ENCODE results near the gene ADAT3.

DNA sequence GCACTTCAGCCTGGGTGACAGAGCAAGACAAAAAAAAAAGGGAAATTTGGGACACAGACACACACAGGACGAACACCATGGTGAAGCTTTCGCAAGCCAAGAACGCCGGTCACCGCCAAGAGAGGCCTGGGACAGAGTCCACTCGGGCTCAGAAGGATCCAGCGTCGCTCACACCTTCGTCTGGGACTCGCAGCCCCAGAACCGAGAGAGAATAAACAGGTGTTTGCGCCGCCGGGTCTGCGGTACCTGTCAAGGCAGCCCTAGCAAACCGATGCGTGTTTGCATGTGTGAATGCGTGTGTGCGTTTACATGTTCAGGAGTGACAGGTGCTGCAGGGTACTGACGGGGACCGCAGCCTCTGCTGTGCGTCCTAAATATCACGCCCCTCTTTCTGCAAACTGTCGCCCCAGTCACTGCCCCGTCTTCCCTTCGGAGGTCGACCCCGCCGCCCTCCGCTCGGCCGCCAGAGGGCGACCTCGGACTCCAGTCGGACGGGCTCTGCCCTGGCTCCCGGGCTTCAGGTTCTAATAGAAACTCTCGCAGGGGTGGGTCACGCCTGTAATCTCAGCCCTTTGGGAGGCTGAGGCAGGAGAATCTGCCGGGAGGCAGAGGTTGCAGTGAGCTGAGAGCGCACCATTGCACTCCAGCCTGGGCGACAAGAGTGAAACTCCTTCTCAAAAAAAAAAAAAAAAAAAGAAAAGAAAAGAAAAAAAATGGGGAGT lies 24.0 kb downstream of the ADAT3 start:
- TF ChIP-seq YY1 (IDR thresholded peaks at IDR 0.05; ENCODE audit: low read depth) (no peak), CTCF (IDR thresholded peaks at IDR 0.05) (peak; percentile 80), USF2 (IDR thresholded peaks at IDR 0.05; ENCODE audit: borderline replicate concordance, low read depth, low read length) (no peak), EP300 (IDR thresholded peaks at IDR 0.05; ENCODE audit: borderline replicate concordance in 1 of 2, low read depth in 1 of 2, low read length in 1 of 2) (no peak), RFX5 (IDR thresholded peaks at IDR 0.05; ENCODE audit: low read length) (no peak), RAD21 (IDR thresholded peaks at IDR 0.05; ENCODE audit: low read length) (peak; percentile 69), SIN3A (IDR thresholded peaks at IDR 0.05; ENCODE audit: borderline replicate concordance, low read depth, low read length) (peak; percentile 37; the same call in 1 of the 2 replicates), PBX3 (IDR thresholded peaks at IDR 0.05) (no peak), FOSL2 (IDR thresholded peaks at IDR 0.05; ENCODE audit: borderline replicate concordance, low read depth) (no peak), POLR2AphosphoS5 (IDR thresholded peaks at IDR 0.05; ENCODE audit: low read depth, low read length) (no peak)
- TF ChIP-seq, protein P1, sequence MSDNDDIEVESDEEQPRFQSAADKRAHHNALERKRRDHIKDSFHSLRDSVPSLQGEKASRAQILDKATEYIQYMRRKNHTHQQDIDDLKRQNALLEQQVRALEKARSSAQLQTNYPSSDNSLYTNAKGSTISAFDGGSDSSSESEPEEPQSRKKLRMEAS (IDR thresholded peaks at IDR 0.05; ENCODE audit: low read depth), result 0 out of 2 replicates have a peak, but pooled peaks have one; percentile 18
- TF ChIP-seq, protein P2, sequence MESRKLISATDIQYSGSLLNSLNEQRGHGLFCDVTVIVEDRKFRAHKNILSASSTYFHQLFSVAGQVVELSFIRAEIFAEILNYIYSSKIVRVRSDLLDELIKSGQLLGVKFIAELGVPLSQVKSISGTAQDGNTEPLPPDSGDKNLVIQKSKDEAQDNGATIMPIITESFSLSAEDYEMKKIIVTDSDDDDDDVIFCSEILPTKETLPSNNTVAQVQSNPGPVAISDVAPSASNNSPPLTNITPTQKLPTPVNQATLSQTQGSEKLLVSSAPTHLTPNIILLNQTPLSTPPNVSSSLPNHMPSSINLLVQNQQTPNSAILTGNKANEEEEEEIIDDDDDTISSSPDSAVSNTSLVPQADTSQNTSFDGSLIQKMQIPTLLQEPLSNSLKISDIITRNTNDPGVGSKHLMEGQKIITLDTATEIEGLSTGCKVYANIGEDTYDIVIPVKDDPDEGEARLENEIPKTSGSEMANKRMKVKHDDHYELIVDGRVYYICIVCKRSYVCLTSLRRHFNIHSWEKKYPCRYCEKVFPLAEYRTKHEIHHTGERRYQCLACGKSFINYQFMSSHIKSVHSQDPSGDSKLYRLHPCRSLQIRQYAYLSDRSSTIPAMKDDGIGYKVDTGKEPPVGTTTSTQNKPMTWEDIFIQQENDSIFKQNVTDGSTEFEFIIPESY (IDR thresholded peaks at IDR 0.05; ENCODE audit: borderline replicate concordance, low read depth), result no peak
